ENCODE results near the gene ZNF614. TPM values are rescaled to one million over a fixed set of nuclear protein-coding genes. Genes with fewer than 3 reads are reported as not detected.
A peak's percentile ranks its signal among the peaks of the same experiment; 100 is the strongest.

The ZNF614 gene
- total and polyA plus RNA-seq, 5 donors: 4.0 to 10.5 (median 7.7) TPM

DNA sequence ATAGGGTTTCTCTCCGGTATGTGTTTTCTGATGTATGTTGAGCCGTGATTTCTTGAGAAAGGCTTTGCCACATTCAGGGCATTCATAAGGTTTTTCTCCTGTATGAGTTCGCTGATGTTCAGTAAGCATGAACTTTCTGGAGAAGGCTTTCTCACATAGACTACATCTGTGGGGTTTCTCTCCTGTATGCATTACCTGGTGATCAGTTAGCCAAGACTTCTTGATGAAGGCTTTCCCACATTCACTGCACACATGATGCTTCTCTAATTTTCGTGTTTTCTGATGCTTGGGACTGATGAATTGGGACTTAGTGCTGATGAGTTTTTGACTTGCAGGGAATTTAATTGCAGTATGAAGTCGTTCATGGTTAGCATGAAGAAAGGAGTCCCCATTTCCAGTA is 62.6 kb downstream of the ZNF614 start:
- Histone ChIP-seq H3K4me1 (ENCODE audit: control insufficient read depth, insufficient read depth, low read length) (no peaks in the 10 kb centered on the region), H3K27ac (ENCODE audit: low read length) (no peak overlapping the region), H3K27me3 (ENCODE audit: control insufficient read depth, insufficient read depth) (no peaks in the 10 kb centered on the region), H3K9me3 (ENCODE audit: control insufficient read depth, low read length) (peaks cover 22% of the 10 kb centered on the region), H3K4me3 (ENCODE audit: low read length) (peak overlapping the region; percentile 15)
- DNase-seq (no peak), ATAC-seq (no peak)
- intact Hi-C loops (cut with DNase I): no loop called here
- WGBS: 97% methylated on average over 5 of the region's 5 CpGs

Other genes with a start within 250 kb of the ZNF614 start
- gene FPR3, start 233.2 kb downstream of the ZNF614 start, total RNA-seq: 10 to 100 TPM in 1 of 4 donors, 1 to 10 TPM in 3; 4.2 to 11.8 (median 7.8) TPM
- gene FPR3, start 233.2 kb downstream of the ZNF614 start, polyA plus RNA-seq: 1.6 TPM
- 10 to 100 TPM in 3 of 4 donors, 1 to 10 TPM in 1; 8.4 to 14.2 (median 10.5) TPM for gene ZNF577, start 140.4 kb downstream of the ZNF614 start, total RNA-seq
- gene ZNF577, start 140.4 kb downstream of the ZNF614 start, polyA plus RNA-seq: 9.3 TPM
- gene ZNF649, start 123.4 kb downstream of the ZNF614 start, total RNA-seq: 10 to 100 TPM; 11.2 to 14.1 (median 11.7) TPM
- 5.2 TPM for gene ZNF649, start 123.4 kb downstream of the ZNF614 start, polyA plus RNA-seq
- 1 to 10 TPM; 3.4 to 6.2 (median 5.3) TPM for gene ZNF613, start 100.9 kb downstream of the ZNF614 start, total RNA-seq
- gene ZNF613, start 100.9 kb downstream of the ZNF614 start, polyA plus RNA-seq: 3.9 TPM
- gene ZNF350, start 41.5 kb downstream of the ZNF614 start, total RNA-seq: 10 to 100 TPM in 1 of 4 donors, 1 to 10 TPM in 3; 9.2 to 11.3 (median 9.8) TPM
- 5.2 TPM for gene ZNF350, start 41.5 kb downstream of the ZNF614 start, polyA plus RNA-seq
- gene ZNF615, start 20.2 kb downstream of the ZNF614 start, total RNA-seq: 10 to 100 TPM; 13.0 to 15.6 (median 15.1) TPM
- 5.4 TPM for gene ZNF615, start 20.2 kb downstream of the ZNF614 start, polyA plus RNA-seq
- gene ZNF432, start 20.5 kb upstream of the ZNF614 start, total RNA-seq: 10 to 100 TPM in 3 of 4 donors, 1 to 10 TPM in 1; 8.3 to 13.5 (median 12.5) TPM
- 6.2 TPM for gene ZNF432, start 20.5 kb upstream of the ZNF614 start, polyA plus RNA-seq
- 10 to 100 TPM; 11.0 to 17.9 (median 13.1) TPM for gene ZNF841, start 67.4 kb upstream of the ZNF614 start, total RNA-seq
- gene ZNF841, start 67.4 kb upstream of the ZNF614 start, polyA plus RNA-seq: 4.7 TPM
- 1 to 10 TPM; 5.7 to 8.2 (median 6.6) TPM for gene ZNF616, start 111.6 kb upstream of the ZNF614 start, total RNA-seq
- gene ZNF616, start 111.6 kb upstream of the ZNF614 start, polyA plus RNA-seq: 1.6 TPM
- gene ZNF836, start 143.2 kb upstream of the ZNF614 start, total RNA-seq: 1 to 10 TPM; 5.6 to 9.4 (median 8.6) TPM
- 3.4 TPM for gene ZNF836, start 143.2 kb upstream of the ZNF614 start, polyA plus RNA-seq
- gene PPP2R1A, start 161.7 kb upstream of the ZNF614 start, total RNA-seq: 100 to 1,000 TPM; 370 to 446 (median 409) TPM
- gene PPP2R1A, start 161.7 kb upstream of the ZNF614 start, polyA plus RNA-seq: 235 TPM
- 10 to 100 TPM; 11.5 to 14.9 (median 12.4) TPM for gene ZNF766, start 241.2 kb upstream of the ZNF614 start, total RNA-seq
- gene ZNF766, start 241.2 kb upstream of the ZNF614 start, polyA plus RNA-seq: 3.8 TPM